ENCODE results near the gene PHOX2B.

DNA sequence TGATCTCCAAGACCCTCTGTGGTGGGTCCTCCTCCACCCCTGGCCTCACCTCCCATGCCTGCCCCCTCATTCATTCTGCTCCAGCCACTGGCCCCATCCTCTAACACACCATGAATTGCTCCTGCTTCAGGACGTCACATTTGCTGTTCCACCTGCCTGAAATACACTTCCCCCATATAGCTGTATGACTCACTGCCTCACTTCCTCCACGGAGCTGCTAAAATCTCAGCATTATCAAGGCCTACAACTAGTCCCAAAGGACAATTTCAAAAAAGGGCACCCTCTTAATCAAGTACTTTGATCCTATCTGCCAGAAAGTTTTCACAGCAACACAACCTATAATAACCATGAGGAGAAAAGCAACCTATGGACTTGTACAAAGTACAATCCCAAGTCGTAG lies 43.6 kb upstream of the PHOX2B start:
- no peak for TF ChIP-seq CTCF (IDR thresholded peaks at IDR 0.05)
- no peak for TF ChIP-seq USF2 (IDR thresholded peaks at IDR 0.05)
- TF ChIP-seq ESRRA (IDR thresholded peaks at IDR 0.05; ENCODE audit: borderline replicate concordance, low read length): no peak
- TF ChIP-seq REST (IDR thresholded peaks at IDR 0.05): no peak

All from A549 (cell line).